SU-DHL-6 (cell line): ENCODE results near the gene ACACB.

ENCODE experiments used
- H2AFZ ChIP-seq: fragments of 200-600 bp; sonication (generic); 2 replicates; pipeline ENCODE4 v1.6.1; 2014; ENCODE audit warnings: low read depth, mild to moderate bottlenecking, moderate library complexity, mixed read lengths, antibody characterized with exemption, low read length; ENCODE audit not compliant: severe bottlenecking
- H3F3A ChIP-seq: fragments of 200-600 bp; shearing (Covaris generic); 2 replicates; pipeline ENCODE4 v1.6.0; 2016; ENCODE audit warnings: antibody characterized with exemption, mild to moderate bottlenecking; ENCODE audit not compliant: insufficient read depth
- H3K27ac ChIP-seq: fragments of 200-600 bp; sonication (generic); 2 replicates; pipeline ENCODE4 v1.5.1; 2016; ENCODE audit warnings: low read depth, mild to moderate bottlenecking, low read length, moderate library complexity, mixed read lengths
- H3K27me3 ChIP-seq: fragments of 200-600 bp; sonication (generic), shearing (Covaris generic); 2 replicates; pipeline ENCODE4 v1.6.0; 2014; ENCODE audit warnings: mild to moderate bottlenecking, low read length
- H3K36me3 ChIP-seq: fragments of 200-600 bp; sonication (generic); 2 replicates; pipeline ENCODE4 v1.6.1; 2014; ENCODE audit warnings: mild to moderate bottlenecking, low read length, mixed read lengths
- H3K4me2 ChIP-seq: fragments of 300-600, 200-600 bp; shearing (Covaris generic), sonication (generic); 2 replicates; pipeline ENCODE4 v1.6.0; 2014; ENCODE audit warnings: low read length, low read depth, mild to moderate bottlenecking; ENCODE audit not compliant: poor library complexity, severe bottlenecking
- H3K4me3 ChIP-seq: fragments of 200-600 bp; sonication (generic); 2 replicates; pipeline ENCODE4 v1.5.1; 2014; ENCODE audit warnings: antibody characterized with exemption, low read length, mild to moderate bottlenecking, mixed read lengths; ENCODE audit not compliant: insufficient read depth, poor library complexity, severe bottlenecking
- H3K79me2 ChIP-seq: fragments of 200-600 bp; sonication (generic); 2 replicates; pipeline ENCODE4 v1.6.1; 2014; ENCODE audit warnings: mild to moderate bottlenecking, low read length, moderate library complexity; ENCODE audit not compliant: insufficient read depth
- H3K9ac ChIP-seq: fragments of 200-600 bp; sonication (generic); 2 replicates; pipeline ENCODE4 v1.7.0; 2014; ENCODE audit warnings: mild to moderate bottlenecking, low read length
- H3K9me2 ChIP-seq: fragments of 200-600 bp; sonication (generic); replicated peaks from 2 replicates; pipeline ENCODE4 v1.6.1; 2014; ENCODE audit warnings: low read length; ENCODE audit not compliant: insufficient read depth
- H3K9me3 ChIP-seq: fragments of 200-600 bp; sonication (generic); 2 replicates; pipeline ENCODE4 v1.6.1; 2014; ENCODE audit warnings: low read length, mixed read lengths; ENCODE audit not compliant: insufficient read depth
- H4K20me1 ChIP-seq: fragments of 200-600 bp; sonication (generic); 2 replicates; pipeline ENCODE4 v1.6.1; 2014; ENCODE audit warnings: low read depth, mild to moderate bottlenecking, antibody characterized with exemption, low read length, moderate library complexity, mixed read lengths
- CTCF ChIP-seq: fragments of 200-600 bp; sonication (generic); IDR thresholded peaks from one replicate; pipeline ENCODE4 v1.5.1; 2017; ENCODE audit warnings: antibody characterized with exemption, mild to moderate bottlenecking, low read length, moderate library complexity; ENCODE audit not compliant: insufficient read depth, poor library complexity, severe bottlenecking
- EZH2phosphoT487 ChIP-seq: fragments of 200-600 bp; sonication (generic), shearing (Covaris generic); conservative IDR thresholded peaks from 2 replicates; pipeline ENCODE4 v1.6.1; 2018; ENCODE audit warnings: mild to moderate bottlenecking, antibody characterized with exemption, low read length, moderate library complexity, mixed read lengths

Gene ACACB

DNA sequence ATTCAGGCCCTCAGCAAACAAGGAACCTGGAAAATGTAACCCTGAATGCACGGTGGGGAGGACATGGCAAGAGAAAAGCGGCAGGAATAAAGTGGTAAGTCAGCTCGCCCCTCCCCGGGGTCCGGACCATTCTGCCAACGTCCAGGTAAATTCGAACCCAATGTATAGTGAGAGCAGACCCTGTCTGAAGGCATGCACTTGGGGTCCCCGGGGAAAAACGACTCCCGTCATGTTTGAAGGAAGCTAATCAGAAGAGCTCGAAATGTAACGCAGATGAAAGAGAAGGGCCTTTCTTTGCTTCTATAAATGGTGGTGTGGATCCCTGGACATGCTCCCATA is 193 bp downstream of the ACACB start:
- H3K9me3 ChIP-seq = no peaks in the 10 kb centered on the region
- no peak overlapping the region for H2AFZ ChIP-seq
- H3K36me3 ChIP-seq = no peaks in the 10 kb centered on the region
- TF ChIP-seq CTCF = no peak
- no peak for TF ChIP-seq EZH2phosphoT487
- no peak overlapping the region for H3K4me3 ChIP-seq
- H3K4me2 ChIP-seq = no peak overlapping the region
- no peaks in the 10 kb centered on the region for H3F3A ChIP-seq
- H3K27me3 ChIP-seq = no peaks in the 10 kb centered on the region
- H4K20me1 ChIP-seq = no peaks in the 10 kb centered on the region
- H3K9me2 ChIP-seq = no peaks in the 10 kb centered on the region
- no peak overlapping the region for H3K27ac ChIP-seq
- no peak overlapping the region for H3K9ac ChIP-seq
- H3K79me2 ChIP-seq = no peaks in the 10 kb centered on the region

DNA sequence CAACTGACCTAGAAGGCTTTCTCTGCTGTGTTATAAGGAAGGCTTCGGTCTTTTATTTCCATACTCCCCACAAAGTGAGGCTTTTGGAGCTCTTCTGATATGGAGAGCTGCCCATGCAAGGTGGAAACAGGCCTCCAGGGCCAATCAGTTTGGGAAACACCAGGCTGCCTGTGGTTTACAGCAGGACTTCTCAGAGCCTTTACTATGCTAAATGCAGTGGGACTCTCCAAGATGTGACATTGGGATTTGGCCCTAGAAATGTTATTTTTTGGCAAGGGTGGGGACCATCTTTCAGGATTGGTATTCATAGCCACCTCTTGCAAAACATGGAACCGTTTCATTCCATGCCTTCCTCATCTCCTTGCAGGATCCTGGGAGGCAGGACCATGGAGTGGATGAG is 3.7 kb downstream of the ACACB start:
- Histone ChIP-seq H3K9ac (no peak overlapping the region), H3K9me2 (no peaks in the 10 kb centered on the region), H2AFZ (no peak overlapping the region), H3K27ac (no peak overlapping the region), H3K27me3 (no peaks in the 10 kb centered on the region), H3K4me2 (no peak overlapping the region), H3K9me3 (no peaks in the 10 kb centered on the region), H4K20me1 (no peaks in the 10 kb centered on the region), H3K4me3 (no peak overlapping the region), H3K79me2 (no peaks in the 10 kb centered on the region), H3K36me3 (no peaks in the 10 kb centered on the region), H3F3A (no peaks in the 10 kb centered on the region)
- no peak for TF ChIP-seq EZH2phosphoT487
- no peak for TF ChIP-seq CTCF

DNA sequence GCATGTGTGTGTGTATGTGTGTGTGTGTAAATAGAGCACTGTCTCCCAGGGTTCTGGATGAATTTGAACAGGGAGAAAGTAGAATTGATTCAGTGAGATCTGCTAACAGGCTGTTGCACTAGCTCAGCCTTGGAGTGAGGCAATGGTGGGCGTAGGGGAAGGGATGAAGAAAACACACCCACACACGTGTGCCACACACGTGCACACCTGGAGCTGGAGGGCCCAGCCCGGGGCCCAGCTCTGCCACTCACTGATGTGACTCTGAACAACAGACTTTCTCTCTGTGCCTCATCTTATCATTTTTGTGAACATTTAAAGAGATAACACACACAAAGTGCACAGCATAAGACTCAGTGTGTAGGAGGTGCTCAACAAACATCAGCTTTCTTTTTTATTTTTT is 4.2 kb downstream of the ACACB start:
- H3K27me3 ChIP-seq = no peaks in the 10 kb centered on the region
- H3K9ac ChIP-seq = no peak overlapping the region
- TF ChIP-seq EZH2phosphoT487 = no peak
- TF ChIP-seq CTCF = no peak

DNA sequence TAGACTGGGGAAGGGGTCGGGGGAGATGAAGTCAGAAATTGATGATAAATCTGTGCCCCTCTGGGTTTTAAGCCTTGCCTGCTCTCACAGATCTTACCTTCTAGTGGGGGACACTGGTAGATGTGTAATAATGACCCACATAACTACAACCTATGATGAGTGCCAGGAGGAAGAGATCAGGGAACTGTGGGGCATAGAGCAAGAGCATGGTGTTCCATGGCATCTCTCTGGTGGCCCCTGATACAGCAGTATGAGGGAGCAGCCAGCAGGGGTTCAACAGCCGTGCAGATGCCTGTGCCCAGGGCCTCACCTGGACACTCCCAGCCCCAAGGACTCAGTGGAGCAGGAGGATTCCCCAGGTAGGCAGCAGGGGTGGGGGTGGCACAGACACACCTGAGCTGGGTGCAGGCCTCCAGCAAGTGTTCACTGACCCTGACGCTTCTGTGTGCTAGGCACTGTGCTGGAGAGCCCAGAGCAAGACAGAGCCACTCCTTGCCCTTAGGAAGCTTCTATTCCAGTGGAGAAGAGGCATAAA is 5.0 kb downstream of the ACACB start:
- Histone ChIP-seq H3K27me3 (no peaks in the 10 kb centered on the region), H4K20me1 (no peaks in the 10 kb centered on the region), H2AFZ (no peak overlapping the region), H3F3A (no peaks in the 10 kb centered on the region), H3K4me3 (no peak overlapping the region), H3K9me2 (no peaks in the 10 kb centered on the region), H3K27ac (no peak overlapping the region), H3K9me3 (no peaks in the 10 kb centered on the region), H3K36me3 (no peaks in the 10 kb centered on the region), H3K79me2 (no peaks in the 10 kb centered on the region), H3K4me2 (no peak overlapping the region), H3K9ac (no peak overlapping the region)
- TF ChIP-seq CTCF (no peak), EZH2phosphoT487 (no peak)

More for the DNA sequence above, 4.2 kb downstream of the ACACB start:
- Histone ChIP-seq H3K4me3 (no peak overlapping the region), H3F3A (no peaks in the 10 kb centered on the region), H2AFZ (no peak overlapping the region), H4K20me1 (no peaks in the 10 kb centered on the region), H3K27ac (no peak overlapping the region), H3K36me3 (no peaks in the 10 kb centered on the region), H3K9me2 (no peaks in the 10 kb centered on the region), H3K4me2 (no peak overlapping the region), H3K9me3 (no peaks in the 10 kb centered on the region), H3K79me2 (no peaks in the 10 kb centered on the region)
